Adrenal gland (tissue), 5 donors: Measurements from ENCODE around the gene SMTNL2.

Source experiments
- POLR2A ChIP-seq, 2 donors: fragments of 450-650 bp; IDR thresholded peaks; one replicate each; pipeline ENCODE4 v1.6.1; 2017; ENCODE audit warnings: antibody characterized with exemption in 2 of 2, mild to moderate bottlenecking in 2 of 2, moderate library complexity in 1 of 2
- TF ChIP-seq, protein P1 (sequence below), 6 experiments: fragments of 450-650 bp in 4 of 6; fragments of 200-600 bp in 2 of 6; sonication (generic) in 1 of 6; IDR thresholded peaks; 1 replicate in 5 of 6; 2 replicates in 1 of 6; pipeline versions ENCODE4 v1.5.1 to v1.8.0; 2016 to 2021; ENCODE audit warnings: antibody characterized with exemption in 6 of 6, mild to moderate bottlenecking in 2 of 6, moderate library complexity in 1 of 6
- donor health status: DM: no; HTN: no; CAD: no.

DNA sequence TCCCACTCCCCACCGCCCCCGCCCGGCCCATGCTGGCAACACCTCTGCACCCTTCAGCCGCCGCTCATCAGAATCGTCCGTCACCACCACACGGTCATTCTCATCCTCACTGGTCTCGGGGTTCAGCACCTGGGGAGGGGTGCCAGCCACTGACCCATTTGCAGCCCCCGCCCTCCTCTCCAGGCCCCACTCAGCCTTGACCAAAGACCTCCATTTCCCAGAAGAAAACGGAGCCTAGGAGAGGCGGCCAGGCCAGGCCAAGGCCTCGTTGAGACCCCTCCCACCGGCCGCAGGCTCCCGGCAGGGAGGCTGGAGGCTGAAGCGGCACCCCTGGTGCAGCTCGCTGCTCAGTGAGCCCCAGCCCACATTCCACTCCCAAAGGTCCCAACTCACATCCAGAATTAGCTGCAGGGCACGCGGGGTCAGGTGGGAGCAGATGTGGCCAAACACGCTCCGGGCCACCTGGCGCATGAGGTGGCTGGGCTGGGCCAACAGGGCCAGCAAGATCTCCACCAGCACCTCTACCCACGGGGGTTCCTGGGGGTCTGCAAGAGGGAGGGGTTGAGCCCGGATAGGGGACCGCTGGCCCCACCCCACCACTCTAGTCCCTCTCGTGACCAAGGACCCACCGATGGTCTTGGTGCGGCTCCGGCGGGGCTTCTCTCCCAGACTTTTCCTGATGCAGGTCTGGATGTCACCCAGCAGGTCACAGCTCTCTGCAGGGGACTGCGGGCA, 38.9 kb upstream of the SMTNL2 start:
- TF ChIP-seq, protein P1, sequence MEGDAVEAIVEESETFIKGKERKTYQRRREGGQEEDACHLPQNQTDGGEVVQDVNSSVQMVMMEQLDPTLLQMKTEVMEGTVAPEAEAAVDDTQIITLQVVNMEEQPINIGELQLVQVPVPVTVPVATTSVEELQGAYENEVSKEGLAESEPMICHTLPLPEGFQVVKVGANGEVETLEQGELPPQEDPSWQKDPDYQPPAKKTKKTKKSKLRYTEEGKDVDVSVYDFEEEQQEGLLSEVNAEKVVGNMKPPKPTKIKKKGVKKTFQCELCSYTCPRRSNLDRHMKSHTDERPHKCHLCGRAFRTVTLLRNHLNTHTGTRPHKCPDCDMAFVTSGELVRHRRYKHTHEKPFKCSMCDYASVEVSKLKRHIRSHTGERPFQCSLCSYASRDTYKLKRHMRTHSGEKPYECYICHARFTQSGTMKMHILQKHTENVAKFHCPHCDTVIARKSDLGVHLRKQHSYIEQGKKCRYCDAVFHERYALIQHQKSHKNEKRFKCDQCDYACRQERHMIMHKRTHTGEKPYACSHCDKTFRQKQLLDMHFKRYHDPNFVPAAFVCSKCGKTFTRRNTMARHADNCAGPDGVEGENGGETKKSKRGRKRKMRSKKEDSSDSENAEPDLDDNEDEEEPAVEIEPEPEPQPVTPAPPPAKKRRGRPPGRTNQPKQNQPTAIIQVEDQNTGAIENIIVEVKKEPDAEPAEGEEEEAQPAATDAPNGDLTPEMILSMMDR (IDR thresholded peaks at IDR 0.05), result no peak
- TF ChIP-seq POLR2A (IDR thresholded peaks at IDR 0.05), result no peak
